Astrocyte (in vitro differentiated cells and primary cell): ENCODE measurements around the gene VSTM4.

ENCODE experiments used
- CTCF ChIP-seq: IDR thresholded peaks from 2 replicates; pipeline ENCODE4 v1.5.1; 2011; ENCODE audit warnings: low read depth, mild to moderate bottlenecking, inconsistent platforms, low read length, moderate library complexity; ENCODE audit not compliant: insufficient read depth
- EZH2 ChIP-seq: IDR thresholded peaks from 2 replicates; pipeline ENCODE4 v1.6.1; 2012; ENCODE audit warnings: mild to moderate bottlenecking, low read length, inconsistent platforms; ENCODE audit not compliant: insufficient read depth

- no peak for TF ChIP-seq EZH2
- TF ChIP-seq CTCF: no peak
These were observed 8.9 kb upstream of the VSTM4 start for GRCh38 chr10:49123981-49124950.
